Measurements from ENCODE around the gene DHRS4. TPM values are rescaled to one million over a fixed set of nuclear protein-coding genes. Genes with fewer than 3 reads are reported as not detected.
A peak's percentile ranks its signal among the peaks of the same experiment; 100 is the strongest.

Gene DHRS4
- total and polyA plus RNA-seq, 2 of the 13 experiments (the other 11 are each of a cell fraction or from before 2014, with no cell fraction given): 23.9 to 45.1 TPM

DNA sequence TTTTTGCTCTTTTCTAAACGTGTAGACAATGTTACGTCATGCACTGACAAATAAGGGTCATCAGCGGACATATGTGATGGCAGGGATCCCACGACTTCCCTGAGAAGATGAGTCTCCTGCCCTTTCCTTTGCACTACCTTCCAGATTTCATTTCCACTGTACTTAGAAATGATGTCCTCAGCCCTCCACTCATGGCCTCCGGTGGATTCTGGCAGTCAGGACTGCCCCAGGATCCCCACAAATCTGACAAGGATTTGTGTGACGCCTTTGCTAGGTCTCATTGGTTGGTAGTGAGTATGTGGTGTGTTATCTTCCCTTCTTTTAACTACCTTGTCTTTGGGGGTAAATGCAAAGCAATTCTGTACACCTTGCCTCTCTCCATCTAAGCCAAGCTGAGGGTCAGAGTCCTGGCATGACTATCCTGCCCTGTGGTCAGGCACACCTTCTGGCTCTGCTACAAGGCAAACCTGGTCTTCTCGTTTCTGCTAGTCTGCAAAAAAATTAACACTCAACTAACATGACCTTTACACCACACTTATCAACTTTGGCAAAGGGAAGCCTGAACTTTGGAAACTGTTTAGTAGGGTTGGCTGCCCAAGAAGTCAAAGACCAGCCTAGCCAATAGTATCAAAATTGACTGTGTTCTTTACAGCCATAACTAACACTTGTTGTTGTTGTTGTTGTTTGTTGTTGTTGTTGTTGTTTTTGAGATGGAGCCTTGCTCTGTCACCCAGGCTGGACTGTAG, 17.3 kb upstream of the DHRS4 start (continued):
- TF ChIP-seq ZKSCAN8 (CRISPR knock-in tag; IDR thresholded peaks at IDR 0.05; ENCODE audit: borderline replicate concordance) (no peak), ZNF34 (CRISPR knock-in tag; IDR thresholded peaks at IDR 0.05; ENCODE audit: borderline replicate concordance) (no peak), ZNF572 (CRISPR knock-in tag; IDR thresholded peaks at IDR 0.05) (peak; percentile 77; the same call in 1 of the 2 replicates), GATAD2A (CRISPR knock-in tag; IDR thresholded peaks at IDR 0.05) (peak; percentile 40; the same call in 1 of the 2 replicates), ZNF331 (CRISPR knock-in tag; IDR thresholded peaks at IDR 0.05) (peak; percentile 80; the same call in 1 of the 2 replicates), ZFY (CRISPR knock-in tag; IDR thresholded peaks at IDR 0.05) (no peak), ZNF607 (CRISPR knock-in tag; IDR thresholded peaks at IDR 0.05; ENCODE audit: borderline replicate concordance) (peak; percentile 73; the same call in 1 of the 2 replicates), MIXL1 (CRISPR knock-in tag; IDR thresholded peaks at IDR 0.05) (peak; percentile 67; the same call in 1 of the 2 replicates), TEAD3 (CRISPR knock-in tag; optimal IDR thresholded peaks at IDR 0.05; ENCODE audit: borderline replicate concordance) (peak; percentile 35), ZNF792 (CRISPR knock-in tag; IDR thresholded peaks at IDR 0.05) (0 out of 2 replicates have a peak, but pooled peaks have one; percentile 31), ZNF292 (CRISPR knock-in tag; IDR thresholded peaks at IDR 0.05; ENCODE audit: borderline replicate concordance, low read depth) (peak; percentile 42; the same call in 1 of the 2 replicates), HNF4A (CRISPR knock-in tag; IDR thresholded peaks at IDR 0.05) (peak; percentile 94), ZNF616 (CRISPR knock-in tag; IDR thresholded peaks at IDR 0.05; ENCODE audit: low read depth) (no peak), HMG20A (CRISPR knock-in tag; IDR thresholded peaks at IDR 0.05; ENCODE audit: borderline replicate concordance) (no peak), HOXA7 (CRISPR knock-in tag; IDR thresholded peaks at IDR 0.05) (0 out of 2 replicates have a peak, but pooled peaks have one; percentile 55), FOXC1 (CRISPR knock-in tag; IDR thresholded peaks at IDR 0.05; ENCODE audit: borderline replicate concordance) (0 out of 2 replicates have a peak, but pooled peaks have one; percentile 37)
- TF ChIP-seq, protein P1, sequence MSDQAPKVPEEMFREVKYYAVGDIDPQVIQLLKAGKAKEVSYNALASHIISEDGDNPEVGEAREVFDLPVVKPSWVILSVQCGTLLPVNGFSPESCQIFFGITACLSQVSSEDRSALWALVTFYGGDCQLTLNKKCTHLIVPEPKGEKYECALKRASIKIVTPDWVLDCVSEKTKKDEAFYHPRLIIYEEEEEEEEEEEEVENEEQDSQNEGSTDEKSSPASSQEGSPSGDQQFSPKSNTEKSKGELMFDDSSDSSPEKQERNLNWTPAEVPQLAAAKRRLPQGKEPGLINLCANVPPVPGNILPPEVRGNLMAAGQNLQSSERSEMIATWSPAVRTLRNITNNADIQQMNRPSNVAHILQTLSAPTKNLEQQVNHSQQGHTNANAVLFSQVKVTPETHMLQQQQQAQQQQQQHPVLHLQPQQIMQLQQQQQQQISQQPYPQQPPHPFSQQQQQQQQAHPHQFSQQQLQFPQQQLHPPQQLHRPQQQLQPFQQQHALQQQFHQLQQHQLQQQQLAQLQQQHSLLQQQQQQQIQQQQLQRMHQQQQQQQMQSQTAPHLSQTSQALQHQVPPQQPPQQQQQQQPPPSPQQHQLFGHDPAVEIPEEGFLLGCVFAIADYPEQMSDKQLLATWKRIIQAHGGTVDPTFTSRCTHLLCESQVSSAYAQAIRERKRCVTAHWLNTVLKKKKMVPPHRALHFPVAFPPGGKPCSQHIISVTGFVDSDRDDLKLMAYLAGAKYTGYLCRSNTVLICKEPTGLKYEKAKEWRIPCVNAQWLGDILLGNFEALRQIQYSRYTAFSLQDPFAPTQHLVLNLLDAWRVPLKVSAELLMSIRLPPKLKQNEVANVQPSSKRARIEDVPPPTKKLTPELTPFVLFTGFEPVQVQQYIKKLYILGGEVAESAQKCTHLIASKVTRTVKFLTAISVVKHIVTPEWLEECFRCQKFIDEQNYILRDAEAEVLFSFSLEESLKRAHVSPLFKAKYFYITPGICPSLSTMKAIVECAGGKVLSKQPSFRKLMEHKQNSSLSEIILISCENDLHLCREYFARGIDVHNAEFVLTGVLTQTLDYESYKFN (CRISPR knock-in tag; conservative IDR thresholded peaks at IDR 0.05): peak; percentile 61
- TF ChIP-seq, protein P2, sequence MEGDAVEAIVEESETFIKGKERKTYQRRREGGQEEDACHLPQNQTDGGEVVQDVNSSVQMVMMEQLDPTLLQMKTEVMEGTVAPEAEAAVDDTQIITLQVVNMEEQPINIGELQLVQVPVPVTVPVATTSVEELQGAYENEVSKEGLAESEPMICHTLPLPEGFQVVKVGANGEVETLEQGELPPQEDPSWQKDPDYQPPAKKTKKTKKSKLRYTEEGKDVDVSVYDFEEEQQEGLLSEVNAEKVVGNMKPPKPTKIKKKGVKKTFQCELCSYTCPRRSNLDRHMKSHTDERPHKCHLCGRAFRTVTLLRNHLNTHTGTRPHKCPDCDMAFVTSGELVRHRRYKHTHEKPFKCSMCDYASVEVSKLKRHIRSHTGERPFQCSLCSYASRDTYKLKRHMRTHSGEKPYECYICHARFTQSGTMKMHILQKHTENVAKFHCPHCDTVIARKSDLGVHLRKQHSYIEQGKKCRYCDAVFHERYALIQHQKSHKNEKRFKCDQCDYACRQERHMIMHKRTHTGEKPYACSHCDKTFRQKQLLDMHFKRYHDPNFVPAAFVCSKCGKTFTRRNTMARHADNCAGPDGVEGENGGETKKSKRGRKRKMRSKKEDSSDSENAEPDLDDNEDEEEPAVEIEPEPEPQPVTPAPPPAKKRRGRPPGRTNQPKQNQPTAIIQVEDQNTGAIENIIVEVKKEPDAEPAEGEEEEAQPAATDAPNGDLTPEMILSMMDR (CRISPR knock-in tag; IDR thresholded peaks at IDR 0.05): no peak
